Stimulated activated CD4-positive, alpha-beta T cell treated with anti-CD3 and anti-CD28 coated beads, Interleukin-1b, Interleukin-23, amount 100 ng/mL, for 4 hours (primary cell): Measurements from ENCODE around the gene TBC1D30.
"Not testable (repeated sequence)": the region's sequence is repeated elsewhere in the genome, so short reads cannot be mapped to it uniquely, and the experiment has no call there.

Source experiments
- DNase-seq, 2 donors: peaks; one replicate each; pipeline ENCODE4 v3.0.0-alpha.2; 2020; ENCODE audit warnings: low read depth in 2 of 2

The TBC1D30 gene

DNA sequence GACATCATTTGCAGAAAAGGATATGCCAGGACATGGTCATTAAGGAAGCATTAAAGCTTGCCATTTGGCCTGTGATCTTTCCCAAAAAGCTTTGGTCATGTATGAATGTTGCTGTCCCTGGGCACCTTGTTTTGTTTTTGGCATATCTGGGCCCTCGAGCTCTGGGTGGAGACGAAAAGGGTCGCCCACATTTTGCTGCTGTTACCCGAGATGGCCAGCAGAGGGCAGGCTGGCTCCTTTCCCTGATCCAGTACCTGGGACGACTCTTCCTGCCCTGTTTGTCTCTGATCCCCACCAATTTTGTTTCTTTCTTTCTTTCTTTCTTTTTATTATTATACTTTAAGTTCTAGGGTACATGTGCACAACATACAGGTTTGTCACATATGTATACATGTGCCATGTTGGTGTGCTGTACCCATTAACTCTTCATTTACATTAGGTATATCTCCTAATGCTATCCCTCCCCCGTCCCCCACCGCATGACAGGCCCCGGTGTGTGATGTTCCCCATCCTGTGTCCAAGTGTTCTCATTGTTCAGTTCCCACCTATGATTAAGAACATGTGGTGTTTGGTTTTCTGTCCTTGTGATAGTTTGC lies 22.2 kb upstream of the TBC1D30 start:
- DNase-seq, result peak; percentile 39 to 40

DNA sequence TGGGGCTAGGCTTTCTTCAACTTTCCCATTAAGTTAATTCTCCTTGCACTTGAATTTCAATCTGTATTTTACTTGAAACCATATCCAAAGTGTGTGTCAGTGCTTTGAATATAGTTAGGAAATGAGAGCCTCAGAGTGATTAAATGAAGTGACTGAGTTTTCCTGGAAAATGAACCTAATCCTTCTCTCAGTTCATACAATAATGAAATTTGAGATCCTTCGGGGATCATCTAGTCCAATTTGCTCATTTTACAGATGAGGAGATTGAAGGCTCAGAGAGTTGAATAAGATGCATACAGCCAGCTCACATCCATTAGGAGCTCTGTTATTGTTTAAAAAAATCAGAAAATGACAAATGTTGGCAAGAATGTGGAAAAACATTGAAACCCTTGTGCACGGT lies 18.3 kb upstream of the TBC1D30 start:
- no peak for DNase-seq

DNA sequence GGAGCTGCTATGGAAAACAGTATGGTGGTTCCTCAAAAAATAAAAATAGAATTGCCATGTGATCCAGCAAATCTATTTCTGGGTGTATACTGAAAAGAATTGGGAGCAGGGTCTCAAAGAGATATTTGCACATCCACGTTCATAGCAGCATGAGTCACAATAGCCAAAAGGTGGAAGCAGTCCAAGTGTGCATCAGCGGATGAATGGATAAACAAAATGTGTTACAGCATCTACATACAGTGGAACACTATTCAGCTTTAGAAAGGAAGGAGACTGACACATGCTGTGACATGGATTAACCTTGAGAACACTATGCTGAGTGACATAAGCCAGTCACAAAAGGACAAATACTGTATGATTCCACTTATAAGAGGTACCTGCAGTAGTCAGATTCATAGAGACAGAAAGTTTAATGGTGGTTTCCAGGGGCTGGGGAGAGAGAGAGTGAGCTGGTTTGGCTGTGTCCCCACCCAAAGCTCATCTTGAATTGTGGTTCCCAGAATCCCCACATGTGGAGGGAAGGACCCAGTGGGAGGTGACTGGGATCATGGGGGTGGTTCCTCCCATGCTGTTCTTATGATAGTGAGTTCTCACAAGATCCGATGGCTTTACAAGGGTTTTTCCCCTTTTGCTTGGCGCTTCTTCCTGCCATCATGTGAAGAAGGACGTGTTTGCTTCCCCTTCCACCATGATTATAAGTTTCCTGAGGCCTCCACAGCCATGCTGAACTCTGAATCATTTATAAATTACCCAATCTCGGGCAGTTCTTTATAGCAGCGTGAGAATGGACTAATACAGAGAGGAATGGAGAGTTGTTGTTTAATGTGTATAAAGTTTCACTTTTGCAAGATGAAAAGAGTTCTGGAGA lies 17.6 kb upstream of the TBC1D30 start:
- DNase-seq, result no peak

DNA sequence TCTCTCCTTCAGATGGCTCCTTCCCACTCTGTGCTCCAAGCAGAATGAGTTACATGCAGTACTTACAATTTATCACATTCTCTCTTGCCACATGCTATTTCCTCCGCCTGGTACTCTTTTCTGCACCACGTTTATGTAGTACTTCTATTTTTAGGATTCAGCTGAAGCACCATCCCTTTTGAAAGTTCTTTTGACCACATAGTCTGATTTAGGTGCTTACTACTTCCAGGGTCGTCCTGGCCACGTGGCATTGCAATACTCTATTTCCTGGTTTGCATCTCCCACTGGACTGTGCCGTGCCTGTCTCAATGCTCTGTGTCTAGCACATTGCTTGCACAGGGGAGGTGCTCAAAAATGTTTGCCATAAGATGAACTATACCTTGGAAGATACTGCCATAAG lies 16.3 kb upstream of the TBC1D30 start:
- DNase-seq, result no peak

DNA sequence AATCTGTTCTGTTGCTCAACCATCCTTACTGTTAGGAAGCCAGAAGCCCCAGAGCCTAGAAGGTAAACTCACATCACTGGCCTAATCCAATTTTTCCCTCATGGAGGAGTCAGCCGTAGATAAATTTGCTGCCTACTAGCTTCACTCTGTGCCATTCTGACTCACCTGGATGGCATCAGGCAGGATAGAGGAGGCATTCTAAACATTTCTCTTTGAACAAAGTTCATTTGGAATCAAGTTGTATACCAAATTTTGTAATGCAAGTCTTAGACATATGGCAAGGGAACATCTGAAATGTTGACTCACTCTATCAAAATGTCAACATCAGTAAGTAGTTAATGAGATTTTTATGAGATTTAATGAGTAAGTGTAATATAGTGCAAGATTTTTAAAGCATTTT lies 13.6 kb upstream of the TBC1D30 start:
- DNase-seq, result no peak

DNA sequence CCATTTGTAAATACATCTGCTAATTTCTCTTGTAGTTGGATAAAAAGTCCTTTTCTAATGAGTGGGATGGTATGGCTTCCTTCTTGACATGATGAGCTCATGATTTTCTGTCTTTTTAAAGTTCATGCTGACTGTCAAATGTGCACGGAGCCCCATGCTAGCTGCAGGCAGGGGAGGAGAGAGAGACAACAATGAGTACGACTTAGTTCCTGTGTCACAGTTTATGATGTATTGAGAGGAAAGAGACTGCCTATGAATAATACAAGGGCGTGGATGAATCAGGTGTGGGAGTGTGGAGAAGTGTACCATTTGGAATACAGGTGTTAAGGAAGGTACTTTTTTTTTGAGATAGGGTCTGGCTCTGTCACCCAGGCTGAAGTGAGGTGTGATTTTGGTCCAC lies 10.7 kb upstream of the TBC1D30 start:
- no peak for DNase-seq

DNA sequence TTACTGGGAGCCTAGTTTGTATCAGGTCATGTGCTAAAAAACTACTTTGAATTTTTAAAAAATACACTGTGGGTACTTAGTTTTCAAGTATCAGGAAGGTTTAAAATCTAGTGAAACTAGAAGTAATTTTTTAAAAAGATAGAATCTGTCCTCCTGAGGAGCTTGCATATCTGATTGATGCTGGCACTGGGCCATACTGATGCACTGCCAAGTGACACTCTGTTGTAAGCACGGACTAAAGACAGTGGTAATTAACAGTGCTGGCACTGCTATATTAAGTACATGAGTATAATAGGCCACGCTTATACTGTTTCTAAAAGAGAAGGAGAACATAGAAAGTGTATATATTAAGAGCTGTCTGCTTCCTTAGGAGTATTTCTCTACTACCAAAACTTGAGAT lies 10.0 kb upstream of the TBC1D30 start:
- DNase-seq, result no peak

DNA sequence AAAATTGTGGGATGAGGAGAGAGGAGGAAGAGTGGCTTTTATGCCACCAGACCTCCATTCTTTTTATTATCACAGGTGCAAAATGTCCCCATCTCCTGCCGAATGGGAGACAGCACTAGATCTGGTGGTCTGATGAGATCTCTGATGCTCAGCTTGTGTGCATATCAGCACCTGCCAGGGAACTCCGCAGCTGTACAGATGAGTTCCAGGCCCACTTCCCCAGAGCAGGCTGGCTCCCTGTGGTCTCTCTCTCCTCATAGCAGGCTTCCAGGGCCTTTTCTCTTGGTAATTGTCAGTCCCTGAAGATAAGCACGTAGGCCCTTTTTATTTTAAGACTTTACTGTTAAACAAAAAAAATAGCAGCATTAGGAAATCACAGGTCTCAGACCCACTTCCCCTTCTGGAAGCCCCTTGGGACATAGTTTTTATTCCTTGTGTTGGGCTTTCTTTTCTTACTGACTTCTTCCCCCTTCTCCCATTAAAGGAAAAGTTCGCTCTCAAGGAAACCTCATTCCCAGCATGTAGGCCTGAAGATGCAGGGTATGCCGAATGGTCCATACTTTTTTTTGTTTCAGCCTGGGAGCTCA lies 4.5 kb upstream of the TBC1D30 start:
- DNase-seq, result no peak

DNA sequence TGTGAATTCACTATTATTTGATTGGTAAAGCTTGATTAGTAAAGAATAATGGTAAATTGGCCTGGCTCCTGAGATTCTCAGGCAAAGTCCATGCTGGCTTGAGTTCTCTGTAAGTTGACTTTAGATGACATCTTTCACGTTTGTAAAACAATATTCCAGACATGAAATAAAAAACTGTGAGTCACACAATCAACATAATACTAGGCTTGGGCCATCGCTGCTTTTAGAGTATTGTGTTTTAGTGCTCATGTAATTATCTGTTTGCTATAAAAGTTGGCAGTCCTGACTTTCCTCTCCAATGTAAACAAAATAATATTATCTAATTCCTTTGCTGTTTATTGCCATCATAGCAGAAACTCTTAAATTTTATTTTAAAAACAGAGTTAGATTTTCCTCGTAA lies 3.9 kb upstream of the TBC1D30 start:
- DNase-seq, result no peak

DNA sequence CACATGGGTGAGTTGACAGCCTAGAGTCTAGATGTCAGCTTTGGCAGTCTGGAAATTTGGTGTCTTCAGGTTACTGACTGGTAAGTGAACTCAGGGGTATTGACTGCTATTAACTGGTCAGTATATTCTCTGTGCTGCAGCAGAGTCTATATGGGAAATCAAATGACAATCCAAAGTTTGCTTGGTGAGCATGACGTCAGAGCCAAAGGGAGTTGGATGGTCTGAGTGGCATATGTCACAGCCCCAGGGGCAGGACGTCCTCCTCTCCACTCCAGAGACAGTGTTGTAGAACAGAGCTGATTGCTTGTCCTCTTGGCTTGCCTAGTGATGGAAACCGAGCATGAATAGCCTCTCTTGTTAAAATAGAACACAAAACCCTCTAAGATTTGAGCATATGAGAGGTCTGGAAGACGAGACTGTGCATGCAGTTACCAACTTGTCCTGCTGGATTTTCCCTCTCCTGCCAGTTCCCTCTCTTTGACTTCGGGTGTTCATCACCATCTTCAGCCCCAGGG lies 3.3 kb upstream of the TBC1D30 start:
- DNase-seq, result no peak

DNA sequence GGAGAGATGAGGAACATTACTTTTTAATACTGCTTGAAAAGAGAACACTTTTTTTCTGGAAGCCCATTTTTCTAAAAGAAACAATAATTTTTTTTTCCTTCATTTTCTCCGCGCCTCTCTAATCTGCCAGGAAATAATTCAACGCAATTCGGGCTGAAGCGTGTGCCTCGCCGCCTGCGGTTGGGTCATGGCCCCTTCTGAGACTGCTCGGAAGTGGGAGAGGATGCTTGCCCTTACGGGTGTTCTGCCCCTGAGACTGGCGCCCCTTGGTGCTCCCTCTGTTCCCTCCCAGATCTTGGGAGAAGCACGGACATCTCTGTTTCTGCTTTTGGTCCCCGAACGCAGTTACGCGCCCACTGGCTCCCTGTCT lies 332 bp upstream of the TBC1D30 start:
- no peak for DNase-seq

DNA sequence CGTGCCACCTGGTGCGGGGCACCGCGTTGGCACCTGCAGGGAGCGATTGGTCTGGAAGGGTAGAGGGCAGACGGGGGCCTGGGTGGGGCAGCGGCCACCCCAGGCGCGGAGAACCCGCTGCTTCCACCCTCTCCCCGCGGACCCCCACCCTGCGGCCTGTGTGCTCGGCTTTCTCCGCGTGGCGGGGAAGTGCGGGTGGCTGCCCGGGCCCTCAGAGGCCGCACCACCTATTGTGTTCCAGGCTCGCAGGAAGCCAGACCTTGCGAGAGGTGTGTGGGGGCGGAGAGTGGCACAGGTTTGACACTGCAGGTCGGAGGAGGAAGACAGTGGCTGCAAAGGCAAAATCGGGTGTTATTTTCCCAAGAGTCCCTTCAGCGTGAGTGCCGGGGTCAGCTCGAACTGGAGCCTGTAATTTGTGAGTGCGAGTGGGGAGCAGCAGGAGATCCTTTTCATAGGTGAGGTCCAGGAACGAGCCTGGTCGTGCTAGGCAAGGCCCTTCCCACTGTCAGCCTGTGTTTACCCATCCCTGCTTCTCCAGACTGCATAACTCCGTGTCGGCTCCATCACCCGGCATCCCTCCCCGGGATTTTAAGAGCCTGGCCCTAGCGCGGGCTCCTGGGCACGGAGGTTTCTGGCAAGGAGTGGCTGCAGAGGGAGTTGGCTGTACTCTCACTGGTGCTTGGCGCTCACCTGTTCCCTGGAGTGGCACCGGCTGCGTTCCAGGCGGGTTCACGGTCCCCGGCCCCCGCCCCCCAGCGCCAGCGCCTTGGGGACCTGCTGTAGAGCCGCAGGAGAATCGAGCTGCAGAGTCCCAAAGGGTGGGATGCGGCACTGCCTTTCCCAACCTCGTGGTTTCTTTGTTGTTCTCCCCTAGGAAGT lies 935 bp downstream of the TBC1D30 start:
- DNase-seq, result no peak

DNA sequence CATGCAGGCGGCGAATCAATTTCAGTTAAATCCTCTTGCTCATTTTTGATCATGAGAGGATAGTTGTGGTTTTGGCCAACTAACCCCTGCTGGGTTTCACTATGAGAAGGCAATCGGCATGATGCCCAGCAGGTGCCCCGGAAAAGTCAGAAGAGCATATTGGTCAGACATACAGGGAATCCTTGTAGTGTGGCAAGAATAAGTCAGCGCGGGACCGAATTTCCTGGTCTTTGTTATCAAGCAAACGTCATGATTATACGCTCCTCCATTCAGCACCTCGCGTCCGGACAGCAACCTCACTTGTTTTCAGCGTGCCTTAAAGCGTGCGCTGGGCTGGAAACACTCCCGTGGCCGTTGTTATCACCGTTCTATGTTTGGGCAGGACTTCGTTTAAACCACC lies 1.8 kb downstream of the TBC1D30 start:
- peak in 1 of 2 donors; percentile 21 for DNase-seq

DNA sequence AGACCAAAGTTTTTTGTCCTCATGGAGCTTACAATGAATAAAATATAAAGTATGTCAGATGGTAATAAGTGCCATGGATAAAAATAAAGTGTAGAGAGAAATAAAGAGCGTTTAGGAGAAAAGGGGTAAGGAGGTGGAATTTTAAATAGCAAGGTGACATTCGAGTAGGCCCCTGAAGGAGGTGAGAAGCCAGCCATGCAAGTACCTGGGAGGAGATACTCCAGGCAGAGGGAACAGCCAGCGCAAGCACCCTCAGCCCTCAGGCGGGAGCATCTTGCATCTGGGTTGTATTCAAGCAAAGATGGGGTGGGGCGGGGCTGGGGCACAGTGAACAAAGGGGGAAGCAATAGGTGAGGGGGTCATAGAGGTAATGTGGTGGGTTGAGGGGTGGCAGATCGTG lies 4.3 kb downstream of the TBC1D30 start:
- DNase-seq, result no peak

DNA sequence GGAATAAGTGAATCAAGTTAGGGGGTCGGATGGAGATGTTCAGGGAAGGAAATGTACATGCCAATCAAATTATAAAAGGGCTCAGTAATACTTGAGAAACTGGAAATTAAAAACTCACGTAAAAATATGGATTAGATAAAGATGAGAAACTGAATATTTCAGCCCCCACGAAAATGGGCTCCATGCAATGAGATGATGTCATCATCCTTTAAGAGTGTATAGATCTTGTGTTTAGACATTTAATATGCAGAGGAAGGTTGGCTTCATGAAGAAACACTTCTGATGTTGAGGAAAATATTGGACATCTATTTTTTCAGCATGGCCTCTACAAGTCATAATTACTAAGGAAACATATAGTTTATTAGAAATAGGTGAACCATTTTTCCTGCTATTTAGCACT lies 9.5 kb downstream of the TBC1D30 start:
- DNase-seq, result no peak

DNA sequence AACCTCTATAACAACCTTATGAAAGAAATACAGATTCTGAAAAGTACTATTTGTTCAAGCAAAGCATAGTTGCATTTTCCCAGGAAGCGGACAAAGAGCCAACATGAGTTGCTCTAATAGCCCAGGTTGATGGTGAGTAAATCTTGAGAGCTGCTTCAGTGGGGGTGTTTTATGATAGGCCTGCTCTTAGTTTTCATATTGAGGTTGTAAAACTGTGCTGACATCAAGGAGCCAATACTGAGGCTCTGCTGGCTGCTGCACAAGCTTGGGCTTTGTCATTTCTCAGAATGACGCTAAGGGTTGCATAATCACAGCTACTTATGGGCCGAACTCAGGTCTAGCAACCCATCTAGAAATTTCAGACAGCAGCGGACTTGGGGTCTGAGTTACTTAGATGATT lies 11.5 kb downstream of the TBC1D30 start:
- DNase-seq, result no peak

DNA sequence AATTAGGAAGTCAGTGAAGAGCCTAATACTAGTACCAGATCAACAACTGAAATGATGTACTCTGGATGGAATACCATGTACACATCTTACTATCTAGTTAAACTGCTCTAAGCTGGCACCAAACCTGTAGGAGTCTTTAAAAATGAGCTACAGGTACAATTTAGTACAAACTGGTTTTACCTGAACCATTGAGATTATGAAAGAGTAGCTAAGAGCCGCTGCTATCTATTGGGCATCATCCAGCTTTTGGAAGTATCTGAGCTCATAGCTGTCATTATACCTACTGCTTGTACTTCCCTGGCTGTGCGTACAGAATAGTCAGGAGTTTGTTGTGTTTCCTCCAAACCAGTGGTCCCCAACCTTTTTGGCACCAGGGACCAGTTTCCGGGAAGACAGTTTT lies 12.4 kb downstream of the TBC1D30 start:
- no peak for DNase-seq

DNA sequence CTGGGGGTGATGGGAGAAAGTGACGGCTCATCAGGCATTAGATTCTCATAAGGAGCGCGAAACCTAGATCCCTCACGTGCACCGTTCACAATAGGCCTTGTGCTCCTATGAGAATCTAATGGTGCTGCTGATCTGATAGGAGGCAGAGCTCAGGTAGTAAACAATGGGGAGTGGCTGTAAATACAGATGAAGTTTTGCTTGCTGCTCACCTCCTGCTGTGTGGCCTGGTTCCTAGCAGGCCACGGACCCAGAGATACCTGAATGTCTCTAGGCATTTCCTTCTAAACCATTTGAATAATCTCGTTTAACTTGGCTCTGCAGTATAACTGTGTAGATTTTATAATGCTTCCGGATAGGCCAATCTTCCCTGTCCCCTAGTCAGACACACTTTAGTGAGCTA lies 13.0 kb downstream of the TBC1D30 start:
- DNase-seq, result no peak

DNA sequence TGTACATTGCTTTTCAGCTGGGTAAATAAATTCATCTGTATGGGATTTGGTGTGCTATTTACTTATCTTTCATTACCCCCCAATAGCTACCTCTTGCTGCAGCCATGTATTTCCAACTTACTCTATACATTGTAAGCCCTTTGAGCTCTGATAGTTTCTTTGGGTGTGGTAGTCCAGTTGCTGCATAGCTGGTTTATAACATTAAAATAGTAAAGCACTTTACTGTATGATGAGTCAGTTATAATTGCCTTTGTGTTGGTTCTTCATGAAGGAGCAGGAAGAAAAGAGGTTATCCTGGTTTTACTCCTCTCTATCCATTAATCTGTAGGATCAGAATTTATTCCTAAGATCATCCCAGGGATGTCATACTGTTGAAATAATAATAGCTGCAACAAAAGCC lies 15.7 kb downstream of the TBC1D30 start:
- no peak for DNase-seq

DNA sequence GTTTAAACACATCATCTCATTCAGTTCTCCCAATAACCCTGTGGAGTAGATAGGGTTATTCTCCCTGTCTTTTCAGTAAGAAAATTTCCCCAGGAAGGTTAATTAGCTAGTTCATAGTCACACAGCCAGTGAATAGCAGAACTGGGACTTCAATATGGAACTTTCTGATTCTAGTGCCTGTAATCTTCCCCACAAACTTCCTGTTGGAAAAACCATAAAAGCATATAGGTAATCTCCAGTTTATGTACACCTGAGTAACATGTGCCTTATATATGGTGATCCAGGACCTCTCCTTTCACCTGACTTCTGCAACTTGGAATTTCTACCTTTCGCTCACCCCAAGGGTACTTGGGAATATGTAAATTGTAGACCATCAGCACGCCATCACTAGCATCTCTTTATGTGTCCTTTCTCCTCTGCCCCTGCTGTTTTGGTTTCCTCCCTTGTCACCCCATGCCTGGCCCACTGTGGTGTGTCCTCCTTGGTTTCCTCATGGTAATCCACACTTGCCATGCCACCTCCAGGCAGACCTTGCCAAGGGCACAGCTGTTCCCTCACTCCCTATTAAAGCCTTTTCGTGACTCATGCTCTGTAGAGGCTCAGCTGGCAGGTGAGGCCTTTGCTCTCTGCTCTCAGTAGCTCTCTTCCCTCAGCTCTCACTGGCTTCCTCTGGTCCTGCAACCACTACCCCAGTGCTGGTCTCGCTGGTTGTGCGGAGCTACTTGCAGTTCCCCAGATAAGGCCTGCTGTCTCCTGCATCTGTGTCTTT lies 16.7 kb downstream of the TBC1D30 start:
- DNase-seq, result no peak

DNA sequence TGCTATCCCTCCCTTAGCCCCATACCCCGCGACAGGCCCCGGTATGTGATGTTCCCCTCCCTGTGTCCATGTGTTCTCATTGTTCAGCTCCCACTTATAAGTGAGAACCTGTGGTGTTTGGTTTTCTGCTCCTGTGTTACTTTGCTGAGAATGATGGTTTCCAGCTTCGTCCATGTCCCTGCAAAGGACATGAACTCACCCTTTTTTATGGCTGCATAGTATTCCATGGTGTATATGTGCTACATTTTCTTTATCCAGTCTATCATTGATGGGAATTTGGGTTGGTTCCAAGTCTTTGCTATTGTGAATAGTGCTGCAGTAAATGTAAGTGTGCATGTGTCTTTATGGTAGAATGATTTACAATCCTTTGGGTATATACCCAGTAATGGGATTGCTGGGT lies 24.0 kb downstream of the TBC1D30 start:
- not testable (repeated sequence) for DNase-seq
